Endometrium (tissue), 2 donors: ENCODE data around the gene DDX6.

Experiments used
- FAIRE-seq: peaks from 2 replicates; lab custom pipeline; 2012; peaks lifted over from hg19 to GRCh38; lab: Jason Lieb, UNC
- donor health status: control.
- donor health status: control.

The DDX6 gene

GRCh38 chr11:118699506-118700220 is 91.3 kb downstream of the DDX6 start:
- no peak for FAIRE-seq
